IMR-90 (cell line): ENCODE data around the gene SS18. TPM values are rescaled to one million over a fixed set of nuclear protein-coding genes. Genes with fewer than 3 reads are reported as not detected.

Source experiments
- ATAC-seq: fragments of 200-7000 bp; cut with Tn5 transposase; 2 replicates; pipeline ENCODE4 v1.9.1; 2020; ENCODE audit warnings: low read depth, mild to moderate bottlenecking, moderate library complexity
- BruUV-seq: library from RNA; stranded (reverse); fragments of 400-500 nt; replicated peaks from 2 replicates; lab custom pipeline; 2021; lab: Mats Ljungman, UMichigan
- CTCF ChIA-PET: fragments of 300-600 bp; formaldehyde crosslinking; extraction: SDS; loops from one replicate; lab custom pipeline; 2021; ENCODE audit warnings: antibody characterized with exemption; lab: Yijun Ruan, JAX
- POLR2A ChIA-PET: fragments of 300-600 bp; sonication (Branson Sonifier 250); formaldehyde crosslinking; loops from one replicate; lab custom pipeline; 2022; ENCODE audit warnings: antibody characterized with exemption; ENCODE audit not compliant: unreplicated experiment; lab: Charles Lee
- DNase-seq: peaks from one replicate; pipeline ENCODE4 v3.0.0; 2013
- H2AFZ ChIP-seq: replicated peaks from 2 replicates; pipeline ENCODE3; 2013; ENCODE audit warnings: low read length, mild to moderate bottlenecking; ENCODE audit not compliant: poor library complexity
- H2AK5ac ChIP-seq: 2 replicates; pipeline ENCODE4 v1.6.1; 2013; ENCODE audit warnings: low read depth, low read length, inconsistent platforms
- H2AK9ac ChIP-seq: replicated peaks from 2 replicates; pipeline ENCODE3; 2013; ENCODE audit warnings: mild to moderate bottlenecking, low read depth, low read length, moderate library complexity; ENCODE audit not compliant: poor library complexity
- H2BK120ac ChIP-seq: 2 replicates; pipeline ENCODE4 v1.6.1; 2013; ENCODE audit warnings: low read depth, low read length, inconsistent platforms
- H2BK15ac ChIP-seq: 3 replicates; pipeline ENCODE4 v1.6.1; 2013; ENCODE audit warnings: low read depth, low read length, inconsistent platforms
- H2BK20ac ChIP-seq: 2 replicates; pipeline ENCODE4 v1.6.1; 2013; ENCODE audit warnings: low read depth, mild to moderate bottlenecking, inconsistent platforms, low read length, moderate library complexity
- H2BK5ac ChIP-seq: 2 replicates; pipeline ENCODE4 v1.6.1; 2013; ENCODE audit warnings: mild to moderate bottlenecking, low read depth, low read length, inconsistent platforms; ENCODE audit not compliant: poor library complexity, severe bottlenecking
- H3K14ac ChIP-seq: replicated peaks from 2 replicates; pipeline ENCODE4 v1.6.1; 2013; ENCODE audit warnings: low read depth, low read length, inconsistent platforms
- H3K18ac ChIP-seq: 2 replicates; pipeline ENCODE4 v1.6.1; 2013; ENCODE audit warnings: low read depth, low read length, control low read depth
- H3K23ac ChIP-seq: 2 replicates; pipeline ENCODE4 v1.6.1; 2013; ENCODE audit warnings: low read depth, low read length, inconsistent platforms
- H3K27ac ChIP-seq: 2 replicates; pipeline ENCODE4 v1.5.1; 2013; ENCODE audit warnings: mild to moderate bottlenecking, control low read depth, low read length; ENCODE audit not compliant: insufficient read depth
- H3K27me3 ChIP-seq: 2 replicates; pipeline ENCODE4 v1.6.1; 2013; ENCODE audit warnings: low read length; ENCODE audit not compliant: control insufficient read depth, insufficient read depth
- H3K36me3 ChIP-seq: 2 replicates; pipeline ENCODE4 v1.6.1; 2013; ENCODE audit warnings: low read length, mixed read lengths; ENCODE audit not compliant: control insufficient read depth, insufficient read depth
- H3K4ac ChIP-seq: 2 replicates; pipeline ENCODE4 v1.6.1; 2013; ENCODE audit warnings: low read depth, low read length, inconsistent platforms
- H3K4me1 ChIP-seq: 2 replicates; pipeline ENCODE4 v1.6.1; 2013; ENCODE audit warnings: low read length, mixed read lengths; ENCODE audit not compliant: control insufficient read depth, insufficient read depth
- H3K4me2 ChIP-seq: 2 replicates; pipeline ENCODE4 v1.6.1; 2013; ENCODE audit warnings: low read depth, mild to moderate bottlenecking, control low read depth, low read length, moderate library complexity
- H3K4me3 ChIP-seq: 2 replicates; pipeline ENCODE4 v1.5.1; 2013; ENCODE audit warnings: low read depth, mild to moderate bottlenecking, control low read depth, low read length, moderate library complexity; ENCODE audit not compliant: insufficient read depth
- H3K56ac ChIP-seq: 2 replicates; pipeline ENCODE4 v1.6.1; 2013; ENCODE audit warnings: low read length, inconsistent platforms; ENCODE audit not compliant: insufficient read depth; ENCODE audit errors: extremely low read depth
- H3K79me1 ChIP-seq, 2 experiments: 2 replicates each; pipeline ENCODE4 v1.6.1; 2013; ENCODE audit warnings: low read length in 2 of 2, inconsistent platforms in 1 of 2, low read depth in 1 of 2
- H3K9ac ChIP-seq: 2 replicates; pipeline ENCODE4 v1.6.1; 2013; ENCODE audit warnings: low read depth, low read length, control low read depth
- H3K9me1 ChIP-seq: 2 replicates; pipeline ENCODE4 v1.6.1; 2013; ENCODE audit warnings: low read length, inconsistent platforms; ENCODE audit not compliant: insufficient read depth
- H3K9me3 ChIP-seq: 2 replicates; pipeline ENCODE4 v1.6.1; 2013; ENCODE audit warnings: low read length; ENCODE audit not compliant: control insufficient read depth, insufficient read depth
- H4K20me1 ChIP-seq: 2 replicates; pipeline ENCODE4 v1.6.1; 2013; ENCODE audit warnings: low read length, inconsistent platforms; ENCODE audit not compliant: insufficient read depth
- H4K5ac ChIP-seq: 2 replicates; pipeline ENCODE4 v1.6.1; 2013; ENCODE audit warnings: mild to moderate bottlenecking, low read depth, low read length, control low read depth
- H4K8ac ChIP-seq, 2 experiments: 2 replicates each; pipeline ENCODE4 v1.6.1; 2013; ENCODE audit warnings: low read depth in 2 of 2, low read length in 2 of 2, control low read depth in 1 of 2, inconsistent platforms in 1 of 2
- H4K91ac ChIP-seq: 2 replicates; pipeline ENCODE4 v1.6.1; 2013; ENCODE audit warnings: low read depth, low read length, inconsistent platforms; ENCODE audit not compliant: insufficient read depth
- BHLHE40 ChIP-seq: fragments of 150-350 bp; IDR thresholded peaks from 2 replicates; pipeline ENCODE4 v1.6.1; 2016; ENCODE audit warnings: mild to moderate bottlenecking, low read depth, low read length
- CEBPB ChIP-seq: IDR thresholded peaks from 2 replicates; pipeline ENCODE4 v1.6.1; 2012; ENCODE audit warnings: low read depth, low read length, improper control_type of control experiment
- CHD1 ChIP-seq: IDR thresholded peaks from 2 replicates; pipeline ENCODE4 v1.6.1; 2012; ENCODE audit warnings: low read depth, low read length, improper control_type of control experiment
- FOS ChIP-seq: fragments of 150-350 bp; IDR thresholded peaks from 2 replicates; pipeline ENCODE4 v1.6.1; 2016; ENCODE audit warnings: low read depth, low read length
- MXI1 ChIP-seq: IDR thresholded peaks from 2 replicates; pipeline ENCODE4 v1.6.1; 2012; ENCODE audit warnings: low read depth, mild to moderate bottlenecking, low read length, moderate library complexity, borderline replicate concordance
- NFE2L2 ChIP-seq: fragments of 150-350 bp; IDR thresholded peaks from 2 replicates; pipeline ENCODE4 v1.6.1; 2016; ENCODE audit warnings: low read depth, mild to moderate bottlenecking, low read length
- POLR2A ChIP-seq: IDR thresholded peaks from 2 replicates; pipeline ENCODE4 v1.6.1; 2012; ENCODE audit warnings: mild to moderate bottlenecking, low read depth, low read length
- RAD21 ChIP-seq: IDR thresholded peaks from 2 replicates; pipeline ENCODE4 v1.6.1; 2012; ENCODE audit warnings: low read length, improper control_type of control experiment
- RCOR1 ChIP-seq: IDR thresholded peaks from 2 replicates; pipeline ENCODE4 v1.6.1; 2012; ENCODE audit warnings: mild to moderate bottlenecking, low read length, improper control_type of control experiment; ENCODE audit not compliant: insufficient replicate concordance
- RFX5 ChIP-seq: IDR thresholded peaks from 2 replicates; pipeline ENCODE4 v1.8.0; 2012; ENCODE audit warnings: low read depth, mild to moderate bottlenecking, low read length, moderate library complexity
- SMC3 ChIP-seq: fragments of 150-350 bp; IDR thresholded peaks from 2 replicates; pipeline ENCODE4 v1.6.1; 2016; ENCODE audit warnings: low read depth, mild to moderate bottlenecking, antibody characterized with exemption, low read length, moderate library complexity
- WGBS, 2 experiments: methylation state at CpG; one replicate each; pipeline versions ENCODE4 v1.1.5 to v1.1.7; 2013; ENCODE audit warnings: missing lambda C conversion rate in 2 of 2; ENCODE audit not compliant: insufficient read length in 1 of 2; ENCODE audit errors: extremely low coverage in 2 of 2; 5-methylcytosine and 5-hydroxymethylcytosine counted together
- dilution Hi-C: fragments of 300-500 bp; cut with HindIII; formaldehyde crosslinking; loops from one replicate; pipeline ENCODE4 v1.14.3; 2018; ENCODE audit warnings: low sequenced_read_pairs; ENCODE audit not compliant: unreplicated experiment
- in situ Hi-C: fragments of 300-500 bp; cut with MboI; formaldehyde crosslinking; loops from 3 replicates; pipeline ENCODE4 v1.14.3; 2019; ENCODE audit warnings: low sequenced_read_pairs, inconsistent platforms, mixed read lengths
- intact Hi-C: fragments of 100-400 bp; cut with micrococcal nuclease; formaldehyde crosslinking; loops from 2 replicates; pipeline ENCODE4 v1.10.0; 2022
- polyA plus RNA-seq, 3 experiments: library from polyadenylated mRNA; depleted of rRNA; stranded (reverse); fragments of >200 nt; gene quantifications; 2 replicates each; pipeline ENCODE4 v1.2.3, GENCODE V29; 2012; ENCODE audit warnings: low replicate concordance in 1 of 3
- total RNA-seq: library from RNA; depleted of rRNA; stranded (reverse); fragments of >200 nt; gene quantifications from 2 replicates; pipeline ENCODE4 v1.2.3, GENCODE V29; 2012
- TF ChIP-seq, protein P1 (sequence below): fragments of 150-350 bp; IDR thresholded peaks from 2 replicates; pipeline ENCODE4 v1.6.1; 2016; ENCODE audit warnings: low read depth, mild to moderate bottlenecking, low read length, moderate library complexity, borderline replicate concordance
- TF ChIP-seq, protein P2 (sequence below): fragments of 150-350 bp; IDR thresholded peaks from 2 replicates; pipeline ENCODE4 v1.6.1; 2017; ENCODE audit warnings: mild to moderate bottlenecking, antibody characterized with exemption, low read length, low read depth
- TF ChIP-seq, protein P3 (sequence below): conservative IDR thresholded peaks from 2 replicates; pipeline ENCODE4 v1.5.1; 2012; ENCODE audit warnings: mild to moderate bottlenecking, low read depth, low read length, improper control_type of control experiment

Gene SS18
- total and polyA plus RNA-seq, 2 of the 4 experiments (the other 2 are of a cell fraction), result 112 to 242 TPM

DNA sequence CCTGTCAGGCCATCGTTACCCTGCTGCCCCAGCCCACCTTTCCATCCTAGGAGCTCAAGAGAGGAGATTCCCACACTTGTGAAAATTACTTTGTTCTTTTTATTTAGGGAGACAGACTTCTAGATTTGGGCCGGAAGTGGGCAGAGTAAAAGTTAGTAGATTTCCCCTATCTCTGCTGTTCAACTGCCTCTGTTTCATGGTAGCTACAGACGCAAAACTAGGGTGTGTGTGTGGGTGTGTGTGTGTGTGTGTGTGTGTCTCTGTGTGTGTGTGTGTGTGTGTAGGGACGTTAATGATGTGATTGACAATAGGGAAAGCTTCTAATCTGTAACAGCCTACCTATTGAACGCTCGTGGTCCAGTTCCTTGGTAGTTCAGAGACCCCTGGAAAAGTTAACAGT lies 43.7 kb upstream of the SS18 start:
- in situ Hi-C loops (no loop called here), intact Hi-C loops (no loop called here), dilution Hi-C loops (no loop called here)
- no peak overlapping the region for H3K4me3 ChIP-seq
- no peak for DNase-seq
- no peak overlapping the region for H3K4me2 ChIP-seq
- no peak overlapping the region for H4K8ac ChIP-seq
- CTCF ChIA-PET, result interaction anchor here (1.1 kb wide), 1 partner anchor 16 kb away, joined by 3 read pairs; no protein-coding TSS in a partner anchor
- BruUV-seq, result no TSS peak
- WGBS, 2 experiments, result no CpG with 5 or more reads among the region's 6 CpGs
- no peaks in the 10 kb centered on the region for H3K4me1 ChIP-seq
- no peak overlapping the region for H3K27ac ChIP-seq
- no peak overlapping the region for H3K23ac ChIP-seq
- H3K4ac ChIP-seq, result no peak overlapping the region
- no peak overlapping the region for H2AK9ac ChIP-seq
- no peak overlapping the region for H3K14ac ChIP-seq
- H2BK5ac ChIP-seq, result no peak overlapping the region
- no peak overlapping the region for H2BK120ac ChIP-seq
- H3K27me3 ChIP-seq, result no peaks in the 10 kb centered on the region; the same call in 1 of the 2 replicates
- H3K18ac ChIP-seq, result no peak overlapping the region
- no peak overlapping the region for H4K91ac ChIP-seq
- H4K5ac ChIP-seq, result no peak overlapping the region
- TF ChIP-seq FOS (no peak), SMC3 (no peak), RFX5 (no peak), RAD21 (no peak), CEBPB (no peak), CHD1 (no peak), BHLHE40 (no peak), MXI1 (no peak), POLR2A (no peak), RCOR1 (no peak), NFE2L2 (no peak)
- TF ChIP-seq, protein P1, sequence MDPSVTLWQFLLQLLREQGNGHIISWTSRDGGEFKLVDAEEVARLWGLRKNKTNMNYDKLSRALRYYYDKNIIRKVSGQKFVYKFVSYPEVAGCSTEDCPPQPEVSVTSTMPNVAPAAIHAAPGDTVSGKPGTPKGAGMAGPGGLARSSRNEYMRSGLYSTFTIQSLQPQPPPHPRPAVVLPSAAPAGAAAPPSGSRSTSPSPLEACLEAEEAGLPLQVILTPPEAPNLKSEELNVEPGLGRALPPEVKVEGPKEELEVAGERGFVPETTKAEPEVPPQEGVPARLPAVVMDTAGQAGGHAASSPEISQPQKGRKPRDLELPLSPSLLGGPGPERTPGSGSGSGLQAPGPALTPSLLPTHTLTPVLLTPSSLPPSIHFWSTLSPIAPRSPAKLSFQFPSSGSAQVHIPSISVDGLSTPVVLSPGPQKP, result no peak
- TF ChIP-seq, protein P2, sequence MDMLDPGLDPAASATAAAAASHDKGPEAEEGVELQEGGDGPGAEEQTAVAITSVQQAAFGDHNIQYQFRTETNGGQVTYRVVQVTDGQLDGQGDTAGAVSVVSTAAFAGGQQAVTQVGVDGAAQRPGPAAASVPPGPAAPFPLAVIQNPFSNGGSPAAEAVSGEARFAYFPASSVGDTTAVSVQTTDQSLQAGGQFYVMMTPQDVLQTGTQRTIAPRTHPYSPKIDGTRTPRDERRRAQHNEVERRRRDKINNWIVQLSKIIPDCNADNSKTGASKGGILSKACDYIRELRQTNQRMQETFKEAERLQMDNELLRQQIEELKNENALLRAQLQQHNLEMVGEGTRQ, result no peak
- TF ChIP-seq, protein P3, sequence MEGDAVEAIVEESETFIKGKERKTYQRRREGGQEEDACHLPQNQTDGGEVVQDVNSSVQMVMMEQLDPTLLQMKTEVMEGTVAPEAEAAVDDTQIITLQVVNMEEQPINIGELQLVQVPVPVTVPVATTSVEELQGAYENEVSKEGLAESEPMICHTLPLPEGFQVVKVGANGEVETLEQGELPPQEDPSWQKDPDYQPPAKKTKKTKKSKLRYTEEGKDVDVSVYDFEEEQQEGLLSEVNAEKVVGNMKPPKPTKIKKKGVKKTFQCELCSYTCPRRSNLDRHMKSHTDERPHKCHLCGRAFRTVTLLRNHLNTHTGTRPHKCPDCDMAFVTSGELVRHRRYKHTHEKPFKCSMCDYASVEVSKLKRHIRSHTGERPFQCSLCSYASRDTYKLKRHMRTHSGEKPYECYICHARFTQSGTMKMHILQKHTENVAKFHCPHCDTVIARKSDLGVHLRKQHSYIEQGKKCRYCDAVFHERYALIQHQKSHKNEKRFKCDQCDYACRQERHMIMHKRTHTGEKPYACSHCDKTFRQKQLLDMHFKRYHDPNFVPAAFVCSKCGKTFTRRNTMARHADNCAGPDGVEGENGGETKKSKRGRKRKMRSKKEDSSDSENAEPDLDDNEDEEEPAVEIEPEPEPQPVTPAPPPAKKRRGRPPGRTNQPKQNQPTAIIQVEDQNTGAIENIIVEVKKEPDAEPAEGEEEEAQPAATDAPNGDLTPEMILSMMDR, result no peak
- no peak for ATAC-seq
- H3K9me3 ChIP-seq, result no peaks in the 10 kb centered on the region
- H2AK5ac ChIP-seq, result no peak overlapping the region
- no peak overlapping the region for H3K9ac ChIP-seq
- H2BK20ac ChIP-seq, result no peak overlapping the region
- H3K9me1 ChIP-seq, result no peaks in the 10 kb centered on the region
- no peaks in the 10 kb centered on the region for H4K20me1 ChIP-seq
- no peaks in the 10 kb centered on the region for H3K36me3 ChIP-seq
- POLR2A ChIA-PET, result no interaction called here
- H2AFZ ChIP-seq, result peak overlapping the region; percentile 67
- H2BK15ac ChIP-seq, result no peak overlapping the region
- H3K79me1 ChIP-seq, result no peaks in the 10 kb centered on the region
- no peak overlapping the region for H3K56ac ChIP-seq
